Mesodermal cell (in vitro differentiated cells): ENCODE data around the gene RANBP9.

Experiments used
- H3K27ac ChIP-seq: 2 replicates; pipeline ENCODE4 v1.7.0; 2013; ENCODE audit warnings: mild to moderate bottlenecking, low read depth, low read length, moderate library complexity; ENCODE audit not compliant: severe bottlenecking
- H3K36me3 ChIP-seq: 2 replicates; pipeline ENCODE4 v1.7.1; 2013; ENCODE audit warnings: mild to moderate bottlenecking, low read length, moderate library complexity; ENCODE audit not compliant: control insufficient read depth, insufficient read depth
- H3K4me1 ChIP-seq: one replicate; pipeline ENCODE4 v1.7.1; 2013; ENCODE audit warnings: mild to moderate bottlenecking, low read length; ENCODE audit not compliant: insufficient read depth, control insufficient read depth, poor library complexity, severe bottlenecking
- H3K4me3 ChIP-seq: 2 replicates; pipeline ENCODE4 v1.7.0; 2013; ENCODE audit warnings: low read length, control low read depth, mild to moderate bottlenecking; ENCODE audit not compliant: insufficient read depth, poor library complexity, severe bottlenecking; ENCODE audit errors: extremely low read depth
- H3K9me3 ChIP-seq: 2 replicates; pipeline ENCODE4 v1.7.1; 2013; ENCODE audit warnings: mild to moderate bottlenecking, low read length, moderate library complexity; ENCODE audit not compliant: control insufficient read depth
- WGBS, 2 experiments: methylation state at CpG; one replicate each; pipeline ENCODE4 v1.1.5; 2013; ENCODE audit warnings: missing lambda C conversion rate in 2 of 2; ENCODE audit not compliant: insufficient coverage in 2 of 2; 5-methylcytosine and 5-hydroxymethylcytosine counted together

RANBP9 gene

GRCh38 chr6:13678255-13678983 lies 33.2 kb downstream of the RANBP9 start:
- peaks cover 20% of the 10 kb centered on the region for H3K36me3 ChIP-seq
- no peaks in the 10 kb centered on the region for H3K9me3 ChIP-seq
- H3K4me1 ChIP-seq, result peaks cover 5% of the 10 kb centered on the region
- 69 to 82% methylated on average over 3 of the region's 4 CpGs for WGBS, 2 experiments
- H3K27ac ChIP-seq, result no peak overlapping the region
- H3K4me3 ChIP-seq, result no peak overlapping the region

GRCh38 chr6:13677878-13678254 lies 33.8 kb downstream of the RANBP9 start:
- no CpG with 5 or more reads among the region's 3 CpGs for WGBS, 2 experiments
- Histone ChIP-seq H3K27ac (no peak overlapping the region), H3K36me3 (peaks cover 20% of the 10 kb centered on the region)

GRCh38 chr6:13676551-13677156 lies 35.0 kb downstream of the RANBP9 start:
- WGBS, 2 experiments, result no CpG with 5 or more reads among the region's 3 CpGs
- Histone ChIP-seq H3K27ac (no peak overlapping the region), H3K4me3 (no peak overlapping the region), H3K9me3 (no peaks in the 10 kb centered on the region), H3K36me3 (peaks cover 16% of the 10 kb centered on the region), H3K4me1 (peaks cover 5% of the 10 kb centered on the region)

More at GRCh38 chr6:13677878-13678254, 33.8 kb downstream of the RANBP9 start:
- no peak overlapping the region for H3K4me3 ChIP-seq
- peaks cover 5% of the 10 kb centered on the region for H3K4me1 ChIP-seq
- no peaks in the 10 kb centered on the region for H3K9me3 ChIP-seq

GRCh38 chr6:13674533-13675190 lies 37.0 kb downstream of the RANBP9 start:
- no peak overlapping the region for H3K4me3 ChIP-seq
- H3K27ac ChIP-seq, result no peak overlapping the region
- 70 to 100% methylated on average over 1 to 2 of the region's 2 CpGs for WGBS, 2 experiments
- peaks cover 9% of the 10 kb centered on the region for H3K36me3 ChIP-seq
- peaks cover 3% of the 10 kb centered on the region for H3K9me3 ChIP-seq
- peaks cover 5% of the 10 kb centered on the region for H3K4me1 ChIP-seq

GRCh38 chr6:13673825-13674444 lies 37.7 kb downstream of the RANBP9 start:
- Histone ChIP-seq H3K4me3 (no peak overlapping the region), H3K4me1 (peaks cover 5% of the 10 kb centered on the region), H3K9me3 (peaks cover 3% of the 10 kb centered on the region), H3K36me3 (peaks cover 9% of the 10 kb centered on the region), H3K27ac (no peak overlapping the region)
- WGBS, 2 experiments, result 100% methylated on average over 1 of the region's 3 CpGs; no CpG with 5 or more reads in 1 of the 2 experiments

- H3K4me3 ChIP-seq, result no peak overlapping the region
- peaks cover 3% of the 10 kb centered on the region for H3K9me3 ChIP-seq
- WGBS, 2 experiments, result no CpG with 5 or more reads among the region's 1 CpG
- peaks cover 9% of the 10 kb centered on the region for H3K36me3 ChIP-seq
- peaks cover 5% of the 10 kb centered on the region for H3K4me1 ChIP-seq
- H3K27ac ChIP-seq, result no peak overlapping the region
Measured at GRCh38 chr6:13673368-13673767, 38.3 kb downstream of the RANBP9 start.

- Histone ChIP-seq H3K9me3 (peaks cover 3% of the 10 kb centered on the region), H3K4me1 (peaks cover 5% of the 10 kb centered on the region), H3K4me3 (no peak overlapping the region), H3K27ac (no peak overlapping the region), H3K36me3 (peaks cover 9% of the 10 kb centered on the region)
Measured at GRCh38 chr6:13672904-13673303, 38.7 kb downstream of the RANBP9 start.

- Histone ChIP-seq H3K9me3 (peaks cover 3% of the 10 kb centered on the region), H3K4me3 (no peak overlapping the region), H3K27ac (no peak overlapping the region), H3K36me3 (peaks cover 9% of the 10 kb centered on the region), H3K4me1 (peaks cover 5% of the 10 kb centered on the region)
- WGBS, 2 experiments, result no CpG with 5 or more reads among the region's 1 CpG
Measured at GRCh38 chr6:13671548-13672127, 40.0 kb downstream of the RANBP9 start.

- no peak overlapping the region for H3K4me3 ChIP-seq
- WGBS, 2 experiments, result 76 to 96% methylated on average over 4 to 5 of the region's 5 CpGs
- peaks cover 3% of the 10 kb centered on the region for H3K9me3 ChIP-seq
- no peak overlapping the region for H3K27ac ChIP-seq
- peaks cover under 1% of the 10 kb centered on the region for H3K4me1 ChIP-seq
- peaks cover 9% of the 10 kb centered on the region for H3K36me3 ChIP-seq
Measured at GRCh38 chr6:13669476-13669875, 42.2 kb downstream of the RANBP9 start.

- Histone ChIP-seq H3K27ac (no peak overlapping the region), H3K4me3 (no peak overlapping the region), H3K36me3 (peaks cover 5% of the 10 kb centered on the region), H3K9me3 (peaks cover 3% of the 10 kb centered on the region), H3K4me1 (no peaks in the 10 kb centered on the region)
- 100% methylated on average over 1 of the region's 2 CpGs; no CpG with 5 or more reads in 1 of the 2 experiments for WGBS, 2 experiments
Measured at GRCh38 chr6:13668291-13668928, 43.2 kb downstream of the RANBP9 start.
